ENCODE measurements around the gene GET4.
A peak's percentile ranks its signal among the peaks of the same experiment; 100 is the strongest.

Gene GET4, protein sequence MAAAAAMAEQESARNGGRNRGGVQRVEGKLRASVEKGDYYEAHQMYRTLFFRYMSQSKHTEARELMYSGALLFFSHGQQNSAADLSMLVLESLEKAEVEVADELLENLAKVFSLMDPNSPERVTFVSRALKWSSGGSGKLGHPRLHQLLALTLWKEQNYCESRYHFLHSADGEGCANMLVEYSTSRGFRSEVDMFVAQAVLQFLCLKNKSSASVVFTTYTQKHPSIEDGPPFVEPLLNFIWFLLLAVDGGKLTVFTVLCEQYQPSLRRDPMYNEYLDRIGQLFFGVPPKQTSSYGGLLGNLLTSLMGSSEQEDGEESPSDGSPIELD

DNA sequence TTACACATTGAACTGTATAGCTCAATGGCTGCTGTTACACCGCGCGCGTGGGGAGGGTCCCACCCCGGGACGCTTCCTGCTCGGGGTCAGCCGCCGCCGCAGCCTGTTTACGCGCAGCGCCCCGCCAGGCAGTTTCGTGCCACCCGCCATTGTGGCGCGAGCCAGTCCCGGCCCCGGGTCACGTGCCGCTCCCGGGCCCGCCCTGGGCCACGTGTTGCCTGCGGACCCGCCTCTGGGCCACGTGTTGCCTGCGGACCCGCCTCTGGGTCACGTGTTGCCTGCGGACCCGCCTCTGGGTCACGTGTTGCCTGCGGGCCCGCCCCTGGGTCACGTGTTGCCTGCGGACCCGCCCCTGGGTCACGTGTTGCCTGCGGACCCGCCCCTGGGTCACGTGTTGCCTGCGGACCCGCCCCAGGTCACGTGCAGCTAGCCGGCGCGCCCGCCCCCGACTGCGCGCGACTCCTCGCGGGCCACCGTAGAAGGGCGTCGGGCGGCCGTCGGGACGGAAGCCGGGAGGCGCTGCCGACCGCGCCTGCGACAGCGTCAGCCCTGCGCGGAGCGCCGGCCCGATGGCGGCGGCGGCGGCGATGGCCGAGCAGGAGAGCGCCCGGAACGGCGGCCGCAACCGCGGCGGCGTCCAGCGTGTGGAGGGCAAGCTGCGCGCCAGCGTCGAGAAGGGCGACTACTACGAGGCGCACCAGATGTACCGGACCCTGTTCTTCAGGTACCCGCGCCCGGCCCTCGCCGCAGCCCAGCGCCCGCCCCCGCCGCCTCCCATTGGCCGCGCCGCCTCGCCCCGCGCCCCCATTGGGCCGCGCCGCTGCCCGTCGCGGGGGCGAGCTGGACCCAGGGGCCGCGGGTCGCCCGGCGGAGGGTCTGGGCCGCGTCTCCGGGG is at the start of gene GET4:
GET4 (plus strand) TSS at position 478 of the 895 bp plus-strand sequence; CDS start at position 570, 92 bp downstream.
- DNase-seq (ENCODE audit: insufficient read length, low spot score) (peak; percentile 58), FAIRE-seq (no peak)
- no peak for TF ChIP-seq CTCF (IDR thresholded peaks at IDR 0.05; ENCODE audit: insufficient read depth, missing control alignments)

GRCh38 chr7:828793-829561 is 47.4 kb upstream of the GET4 start:
- DNase-seq (ENCODE audit: insufficient read length, low spot score) (no peak), FAIRE-seq (no peak)
- TF ChIP-seq CTCF (IDR thresholded peaks at IDR 0.05; ENCODE audit: insufficient read depth, missing control alignments): no peak

GRCh38 chr7:830069-830468 is 46.3 kb upstream of the GET4 start:
- FAIRE-seq: no peak
- no peak for DNase-seq (ENCODE audit: insufficient read length, low spot score)
- no peak for TF ChIP-seq CTCF (IDR thresholded peaks at IDR 0.05; ENCODE audit: insufficient read depth, missing control alignments)

GRCh38 chr7:831596-832166 is 44.7 kb upstream of the GET4 start:
- FAIRE-seq: no peak
- TF ChIP-seq CTCF (IDR thresholded peaks at IDR 0.05; ENCODE audit: insufficient read depth, missing control alignments): no peak

GRCh38 chr7:832167-832967 is 44.0 kb upstream of the GET4 start, which contains the start of gene SUN1:
SUN1 (plus strand) TSS chr7:832476; CDS start chr7:832525, 49 bp downstream.
- DNase-seq (ENCODE audit: insufficient read length, low spot score): no peak
- TF ChIP-seq CTCF (IDR thresholded peaks at IDR 0.05; ENCODE audit: insufficient read depth, missing control alignments): no peak
- FAIRE-seq: no peak

More at GRCh38 chr7:831596-832166, 44.7 kb upstream of the GET4 start:
- no peak for DNase-seq (ENCODE audit: insufficient read length, low spot score)

GRCh38 chr7:832968-833424 is 43.4 kb upstream of the GET4 start:
- FAIRE-seq: no peak
- no peak for DNase-seq (ENCODE audit: insufficient read length, low spot score)
- no peak for TF ChIP-seq CTCF (IDR thresholded peaks at IDR 0.05; ENCODE audit: insufficient read depth, missing control alignments)

Data from D721Med (cell line).